Measurements from ENCODE around the gene TXNL4A. TPM values are rescaled to one million over a fixed set of nuclear protein-coding genes. Genes with fewer than 3 reads are reported as not detected.

Gene TXNL4A
- total and polyA plus RNA-seq, 2 donors (not counting 1 experiment from before 2014, with no cell fraction given), result 39.5 to 101 TPM

- TF ChIP-seq EZH2 (IDR thresholded peaks at IDR 0.05; ENCODE audit: low read length, missing control alignments), result no peak
- TF ChIP-seq, protein P1, sequence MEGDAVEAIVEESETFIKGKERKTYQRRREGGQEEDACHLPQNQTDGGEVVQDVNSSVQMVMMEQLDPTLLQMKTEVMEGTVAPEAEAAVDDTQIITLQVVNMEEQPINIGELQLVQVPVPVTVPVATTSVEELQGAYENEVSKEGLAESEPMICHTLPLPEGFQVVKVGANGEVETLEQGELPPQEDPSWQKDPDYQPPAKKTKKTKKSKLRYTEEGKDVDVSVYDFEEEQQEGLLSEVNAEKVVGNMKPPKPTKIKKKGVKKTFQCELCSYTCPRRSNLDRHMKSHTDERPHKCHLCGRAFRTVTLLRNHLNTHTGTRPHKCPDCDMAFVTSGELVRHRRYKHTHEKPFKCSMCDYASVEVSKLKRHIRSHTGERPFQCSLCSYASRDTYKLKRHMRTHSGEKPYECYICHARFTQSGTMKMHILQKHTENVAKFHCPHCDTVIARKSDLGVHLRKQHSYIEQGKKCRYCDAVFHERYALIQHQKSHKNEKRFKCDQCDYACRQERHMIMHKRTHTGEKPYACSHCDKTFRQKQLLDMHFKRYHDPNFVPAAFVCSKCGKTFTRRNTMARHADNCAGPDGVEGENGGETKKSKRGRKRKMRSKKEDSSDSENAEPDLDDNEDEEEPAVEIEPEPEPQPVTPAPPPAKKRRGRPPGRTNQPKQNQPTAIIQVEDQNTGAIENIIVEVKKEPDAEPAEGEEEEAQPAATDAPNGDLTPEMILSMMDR (conservative IDR thresholded peaks at IDR 0.05 in 1 of 2, IDR thresholded peaks at IDR 0.05 in 1 of 2; ENCODE audit: low read depth in 1 of 2, low read length in 2 of 2), result no peak
- Histone ChIP-seq H3K36me3 (ENCODE audit: control insufficient read depth, insufficient read depth, low read length) (peaks cover 2% of the 10 kb centered on the region), H3K79me2 (ENCODE audit: control insufficient read depth, insufficient read depth, low read length) (peaks cover 29% of the 10 kb centered on the region)
Measured at GRCh38 chr18:79941473-79942119, 46.8 kb downstream of the TXNL4A start.

DNA sequence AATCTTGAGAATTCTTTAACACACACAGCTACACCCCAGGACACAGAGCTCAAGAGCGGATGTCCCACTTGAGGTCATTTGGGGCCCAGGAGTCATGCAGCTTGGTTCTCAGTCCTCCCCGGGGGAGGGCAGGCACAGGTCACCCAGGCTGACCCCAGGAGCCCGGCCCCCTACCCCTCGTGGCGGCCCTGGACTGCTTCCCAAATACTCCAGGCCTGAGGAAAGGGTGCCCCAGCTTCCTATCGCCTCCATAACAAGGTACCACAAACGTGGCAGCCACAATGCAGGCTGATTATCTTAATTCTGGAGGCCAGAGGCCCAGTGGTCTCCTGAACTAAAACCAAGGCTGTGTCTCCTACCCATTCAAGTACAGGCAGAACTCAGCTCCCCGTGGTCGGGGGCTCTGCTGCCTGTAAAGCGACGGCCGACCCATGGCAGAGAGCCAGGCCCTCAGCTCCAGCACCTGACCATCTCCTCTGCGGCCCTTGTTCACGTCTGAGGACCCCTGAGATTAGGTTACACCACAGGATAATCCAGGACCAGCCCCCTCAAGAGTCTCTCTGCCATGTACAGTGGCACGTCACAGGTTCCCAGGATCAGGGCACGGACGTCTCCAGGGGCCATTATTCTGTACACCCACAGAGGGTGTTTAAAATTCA, 47.4 kb downstream of the TXNL4A start:
- no peak for DNase-seq (ENCODE audit: low read depth in 2 of 2)
- Histone ChIP-seq H3K4me2 (ENCODE audit: extremely low read depth, insufficient read depth, low read length) (no peak overlapping the region), H3K4me3 (replicated peaks in 1 of 4; ENCODE audit: control extremely low read depth in 1 of 4, insufficient read depth in 1 of 4, low read depth in 3 of 4, low read length in 4 of 4) (no peak overlapping the region), H2AFZ (ENCODE audit: low read length) (no peak overlapping the region), H3K27ac (ENCODE audit: insufficient read depth, low read length) (no peak overlapping the region), H3K9me3 (ENCODE audit: control insufficient read depth, insufficient read depth, low read depth, low read length) (no peaks in the 10 kb centered on the region), H3K27me3 (ENCODE audit: control insufficient read depth, insufficient read depth, low read length) (no peaks in the 10 kb centered on the region), H3K79me2 (ENCODE audit: control insufficient read depth, insufficient read depth, low read length) (peaks cover 27% of the 10 kb centered on the region), H3K9ac (ENCODE audit: insufficient read depth, low read length) (no peak overlapping the region), H4K20me1 (ENCODE audit: control insufficient read depth, extremely low read depth, insufficient read depth, low read length) (no peaks in the 10 kb centered on the region), H3K4me1 (ENCODE audit: control insufficient read depth, extremely low read depth, insufficient read depth, low read length) (no peaks in the 10 kb centered on the region), H3K36me3 (ENCODE audit: control insufficient read depth, insufficient read depth, low read length) (peaks cover 2% of the 10 kb centered on the region)
- TF ChIP-seq EZH2 (IDR thresholded peaks at IDR 0.05; ENCODE audit: low read length, missing control alignments), result no peak
- TF ChIP-seq, protein P1 (conservative IDR thresholded peaks at IDR 0.05 in 1 of 2, IDR thresholded peaks at IDR 0.05 in 1 of 2; ENCODE audit: low read depth in 1 of 2, low read length in 2 of 2), result no peak

More at GRCh38 chr18:79941473-79942119, 46.8 kb downstream of the TXNL4A start:
- Histone ChIP-seq H3K4me3 (replicated peaks in 1 of 4; ENCODE audit: control extremely low read depth in 1 of 4, insufficient read depth in 1 of 4, low read depth in 3 of 4, low read length in 4 of 4) (no peak overlapping the region), H3K4me1 (ENCODE audit: control insufficient read depth, extremely low read depth, insufficient read depth, low read length) (no peaks in the 10 kb centered on the region), H3K4me2 (ENCODE audit: extremely low read depth, insufficient read depth, low read length) (no peak overlapping the region), H3K27me3 (ENCODE audit: control insufficient read depth, insufficient read depth, low read length) (no peaks in the 10 kb centered on the region), H2AFZ (ENCODE audit: low read length) (no peak overlapping the region), H3K27ac (ENCODE audit: insufficient read depth, low read length) (no peak overlapping the region), H3K9ac (ENCODE audit: insufficient read depth, low read length) (no peak overlapping the region), H4K20me1 (ENCODE audit: control insufficient read depth, extremely low read depth, insufficient read depth, low read length) (no peaks in the 10 kb centered on the region), H3K9me3 (ENCODE audit: control insufficient read depth, insufficient read depth, low read depth, low read length) (no peaks in the 10 kb centered on the region)
- no peak for DNase-seq (ENCODE audit: low read depth in 2 of 2)

- TF ChIP-seq, protein P1 (conservative IDR thresholded peaks at IDR 0.05 in 1 of 2, IDR thresholded peaks at IDR 0.05 in 1 of 2; ENCODE audit: low read depth in 1 of 2, low read length in 2 of 2), result no peak
- TF ChIP-seq EZH2 (IDR thresholded peaks at IDR 0.05; ENCODE audit: low read length, missing control alignments), result no peak
- Histone ChIP-seq H3K36me3 (ENCODE audit: control insufficient read depth, insufficient read depth, low read length) (peaks cover 2% of the 10 kb centered on the region), H2AFZ (ENCODE audit: low read length) (no peak overlapping the region), H3K4me2 (ENCODE audit: extremely low read depth, insufficient read depth, low read length) (no peak overlapping the region), H3K9ac (ENCODE audit: insufficient read depth, low read length) (no peak overlapping the region), H3K4me1 (ENCODE audit: control insufficient read depth, extremely low read depth, insufficient read depth, low read length) (no peaks in the 10 kb centered on the region), H3K79me2 (ENCODE audit: control insufficient read depth, insufficient read depth, low read length) (peaks cover 25% of the 10 kb centered on the region), H3K4me3 (replicated peaks in 1 of 4; ENCODE audit: control extremely low read depth in 1 of 4, insufficient read depth in 1 of 4, low read depth in 3 of 4, low read length in 4 of 4) (no peak overlapping the region), H3K9me3 (ENCODE audit: control insufficient read depth, insufficient read depth, low read depth, low read length) (no peaks in the 10 kb centered on the region), H4K20me1 (ENCODE audit: control insufficient read depth, extremely low read depth, insufficient read depth, low read length) (no peaks in the 10 kb centered on the region), H3K27ac (ENCODE audit: insufficient read depth, low read length) (no peak overlapping the region), H3K27me3 (ENCODE audit: control insufficient read depth, insufficient read depth, low read length) (no peaks in the 10 kb centered on the region)
- DNase-seq (ENCODE audit: low read depth in 2 of 2), result no peak
Measured at GRCh38 chr18:79940126-79940813, 48.1 kb downstream of the TXNL4A start.

Measured in fibroblast of lung (primary cell).